ENCODE measurements around the gene EGLN1.

Gene EGLN1

DNA sequence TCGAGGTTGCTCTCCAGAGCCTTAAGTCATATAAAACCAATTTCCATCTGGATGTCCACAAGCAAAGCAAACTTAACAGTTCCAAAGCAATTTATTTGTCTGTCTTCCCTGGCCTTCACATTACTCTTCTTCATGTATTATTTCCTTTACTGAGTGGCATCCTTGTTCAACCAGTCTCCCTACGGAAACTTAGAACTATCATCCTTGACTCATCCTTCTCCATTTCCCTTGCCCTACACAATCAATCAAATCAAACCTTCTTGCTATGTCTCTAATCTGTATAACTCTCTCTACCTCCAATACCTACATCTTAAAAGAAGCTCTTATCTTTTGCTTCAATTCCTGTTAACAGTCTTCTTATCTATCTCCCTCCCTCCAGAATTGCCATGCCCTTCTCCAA, 25.4 kb downstream of the EGLN1 start:
- no peak for DNase-seq (ENCODE audit: low read depth in 3 of 3)

DNA sequence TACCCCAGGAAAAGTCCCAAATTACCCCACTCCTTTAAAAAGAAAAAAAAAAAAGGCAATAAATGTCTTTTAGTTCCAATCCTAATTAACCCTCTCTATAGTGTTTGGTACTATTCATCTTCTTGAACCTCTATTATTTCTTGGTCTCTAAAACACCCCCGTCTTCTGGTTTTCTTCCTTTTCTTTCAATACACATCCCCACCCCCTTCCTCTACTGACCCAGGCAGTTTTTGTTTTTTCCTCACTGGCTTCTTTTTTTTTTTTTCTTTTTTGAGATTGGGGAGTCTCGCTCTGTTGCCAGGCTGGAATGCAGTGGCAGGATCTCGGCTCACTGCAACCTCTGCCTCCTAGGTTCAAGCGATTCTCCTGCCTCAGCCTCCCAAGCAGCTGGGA, 26.1 kb downstream of the EGLN1 start:
- no peak for DNase-seq (ENCODE audit: low read depth in 3 of 3)

GRCh38 chr1:231395076-231395997, 26.8 kb downstream of the EGLN1 start:
- DNase-seq (ENCODE audit: low read depth in 3 of 3): no peak

DNA sequence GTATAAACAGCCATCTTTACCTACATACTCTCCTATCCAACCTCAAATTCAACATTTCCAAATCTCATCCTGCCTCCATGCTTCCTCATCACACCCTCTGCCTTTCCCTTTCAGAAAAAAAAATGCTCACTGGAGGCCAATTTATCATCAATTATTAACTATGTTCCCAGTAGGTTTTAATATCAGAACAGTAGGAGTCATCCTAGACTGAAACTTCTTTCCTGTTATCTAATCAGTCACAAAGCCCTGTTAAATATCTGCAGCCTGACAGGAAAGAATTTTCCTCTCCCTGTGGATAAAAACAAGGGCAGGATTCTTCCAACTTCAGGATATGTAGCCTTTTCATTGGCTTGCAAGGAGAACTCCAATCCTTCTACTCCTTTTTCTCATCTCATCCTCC, 28.4 kb downstream of the EGLN1 start:
- DNase-seq (ENCODE audit: low read depth in 3 of 3): no peak

DNA sequence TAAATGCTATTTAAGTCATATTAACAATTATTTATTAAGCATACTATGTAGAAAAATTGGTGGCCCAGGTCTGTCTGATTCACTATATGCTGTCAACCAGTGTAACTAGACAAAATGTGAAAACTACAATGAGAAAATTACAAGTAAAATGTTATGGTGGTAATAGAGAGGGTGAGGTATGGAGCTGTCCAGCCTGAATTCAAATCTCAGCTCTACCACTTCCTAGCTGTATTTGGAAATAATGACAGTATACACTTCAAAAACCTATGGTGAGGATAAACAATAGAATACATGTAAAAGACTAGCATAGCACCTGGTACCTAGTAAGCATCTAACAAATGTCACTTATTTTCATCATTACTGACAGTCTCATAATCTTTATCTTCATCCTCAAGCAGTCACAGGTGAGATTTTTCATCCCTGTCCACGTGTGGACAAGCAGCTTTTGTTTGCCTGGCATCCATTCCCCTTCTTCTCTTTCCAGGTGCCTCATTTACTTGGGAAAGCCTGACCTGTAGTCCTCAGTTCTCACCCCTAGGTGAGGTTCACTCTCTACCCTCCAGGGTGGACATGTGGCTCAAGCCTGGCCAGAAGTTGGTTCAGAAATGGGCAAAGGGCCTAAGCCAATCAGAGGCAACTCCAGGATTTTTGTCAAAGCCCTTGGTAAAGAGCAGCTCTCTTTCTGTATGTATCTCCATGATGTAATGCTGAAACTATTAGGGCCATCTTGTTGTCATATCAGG, 29.5 kb downstream of the EGLN1 start:
- DNase-seq (ENCODE audit: low read depth in 3 of 3): no peak

DNA sequence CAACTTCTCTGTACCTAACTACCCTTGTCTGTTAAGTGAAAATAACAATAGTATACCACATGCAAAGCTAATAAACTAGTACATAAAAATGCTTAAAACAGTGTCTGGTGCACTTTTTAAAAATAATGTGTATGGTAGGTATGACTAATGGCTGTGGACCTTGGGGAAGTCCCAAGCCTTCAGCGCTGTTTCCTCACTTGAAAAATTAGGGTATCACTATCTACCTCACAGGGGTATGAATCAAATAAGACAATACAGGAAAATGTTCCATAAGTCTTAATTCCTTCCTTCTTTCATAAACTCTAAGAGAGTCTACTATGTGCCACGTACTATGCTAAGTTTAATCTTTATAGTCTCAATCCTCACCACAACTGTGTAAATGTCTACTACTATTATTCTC, 32.0 kb downstream of the EGLN1 start:
- no peak for DNase-seq (ENCODE audit: low read depth in 3 of 3)

- DNase-seq (ENCODE audit: low read depth in 3 of 3): no peak
Measured at GRCh38 chr1:231387770-231388669, 34.1 kb downstream of the EGLN1 start.

DNA sequence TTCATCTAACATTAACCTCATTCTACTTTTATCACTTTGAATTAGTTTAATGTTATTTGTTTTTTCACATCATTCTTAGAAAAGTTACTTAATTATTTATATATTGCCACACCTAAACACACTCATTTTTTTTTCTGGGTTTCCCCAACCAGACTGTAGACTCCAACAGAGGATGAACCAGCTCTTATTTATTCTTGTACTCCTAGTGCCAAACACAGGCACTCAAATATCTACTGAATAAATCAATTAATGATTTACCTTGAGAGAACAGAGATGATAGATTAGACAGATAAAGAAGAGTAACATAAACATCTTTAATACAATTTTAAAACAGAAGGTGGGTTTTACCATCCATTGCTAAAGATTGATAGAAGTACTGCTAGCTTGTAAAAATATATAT, 35.6 kb downstream of the EGLN1 start:
- no peak for DNase-seq (ENCODE audit: low read depth in 3 of 3)

DNA sequence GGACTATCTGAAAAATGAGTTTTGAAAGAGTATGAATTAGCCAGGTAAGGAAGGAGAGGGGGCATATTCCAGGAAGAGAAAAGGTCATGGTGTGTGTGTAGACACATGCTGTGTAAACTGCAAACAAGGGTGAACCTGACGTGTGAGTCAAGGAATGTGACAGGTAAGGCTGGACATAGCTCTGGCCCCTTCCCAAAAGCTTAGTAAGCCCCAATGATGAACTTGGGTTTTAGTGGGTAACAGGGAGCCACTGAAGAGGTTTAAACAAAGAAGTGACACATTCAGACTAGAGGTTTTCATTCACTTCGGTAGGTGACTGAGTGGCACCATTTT, 36.7 kb downstream of the EGLN1 start:
- no peak for DNase-seq (ENCODE audit: low read depth in 3 of 3)

- DNase-seq (ENCODE audit: low read depth in 3 of 3): no peak
Measured at GRCh38 chr1:231384696-231385415, 37.2 kb downstream of the EGLN1 start.

DNA sequence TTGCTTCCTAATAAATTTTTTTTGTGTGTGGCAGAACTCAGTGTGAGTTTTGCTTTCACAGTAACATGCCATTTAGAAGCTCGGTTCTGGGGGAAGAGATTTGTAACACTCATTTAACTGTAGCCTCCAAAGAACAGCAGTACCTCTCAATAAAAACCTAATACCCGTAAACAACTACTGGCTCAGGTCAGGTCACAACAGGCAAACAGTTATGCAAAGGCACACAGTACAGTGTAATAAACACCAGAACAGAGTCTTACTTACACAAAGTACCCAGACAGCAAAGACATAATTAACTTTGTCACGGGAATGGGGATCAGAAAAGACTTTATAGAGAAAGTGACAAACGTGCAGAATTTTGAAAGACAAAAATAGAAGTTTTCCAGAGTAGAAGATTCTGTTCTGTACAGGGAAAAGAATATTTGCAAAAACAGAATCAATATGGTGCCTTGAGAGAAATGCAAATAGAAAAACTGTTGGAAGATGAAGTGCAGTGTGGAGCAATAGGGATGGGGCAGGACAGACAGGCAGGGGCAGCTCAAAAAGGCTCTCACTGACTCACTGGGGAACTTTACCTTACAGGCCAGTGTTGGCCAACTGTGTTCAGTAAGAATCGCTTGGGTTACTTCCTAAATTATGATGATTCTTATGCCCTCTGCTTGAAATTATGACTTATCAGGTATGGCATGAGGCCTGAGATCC, 38.8 kb downstream of the EGLN1 start:
- no peak for DNase-seq (ENCODE audit: low read depth in 3 of 3)

DNA sequence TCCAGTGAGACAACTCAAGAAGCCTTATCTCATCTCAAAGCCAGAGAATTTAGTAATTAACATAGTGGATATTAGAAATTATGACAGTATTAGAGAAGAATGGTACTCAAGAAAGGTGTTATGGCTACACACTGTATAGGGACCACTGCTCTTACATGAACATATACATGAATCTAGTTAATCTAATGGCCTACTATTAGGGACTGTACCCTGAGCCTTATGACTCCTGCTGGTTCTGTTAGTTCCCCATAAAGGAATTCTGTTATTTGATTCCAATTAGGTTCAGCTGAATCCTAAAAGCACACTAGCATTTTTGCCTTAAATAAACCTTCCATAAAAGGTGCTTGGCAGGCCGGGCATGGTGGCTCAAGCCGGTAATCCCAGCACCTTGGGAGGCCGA, 39.7 kb downstream of the EGLN1 start:
- no peak for DNase-seq (ENCODE audit: low read depth in 3 of 3)

DNA sequence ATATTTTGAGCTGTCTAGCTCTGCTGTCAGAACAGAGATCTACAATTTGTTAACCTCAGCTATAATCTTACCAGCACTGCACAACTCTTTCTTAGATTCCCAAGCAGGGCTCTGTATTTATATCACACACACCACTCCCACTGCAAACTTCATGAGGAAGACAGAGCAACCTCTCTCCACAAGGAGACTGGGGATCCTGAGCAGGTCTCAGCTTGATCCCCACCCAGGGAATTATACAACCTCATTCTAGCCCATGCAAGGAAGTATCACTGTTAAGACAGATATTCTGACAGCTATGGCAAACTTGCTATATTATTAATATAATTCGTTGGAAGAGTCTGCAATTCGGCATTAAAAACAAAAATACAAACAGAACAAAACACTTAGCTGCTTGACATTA, 40.4 kb downstream of the EGLN1 start:
- DNase-seq (ENCODE audit: low read depth in 3 of 3): no peak

- no peak for DNase-seq (ENCODE audit: low read depth in 3 of 3)
Measured at GRCh38 chr1:231376875-231377549, 45.1 kb downstream of the EGLN1 start.

- DNase-seq (ENCODE audit: low read depth in 3 of 3): no peak
Measured at GRCh38 chr1:231376101-231376500, 46.0 kb downstream of the EGLN1 start.

DNA sequence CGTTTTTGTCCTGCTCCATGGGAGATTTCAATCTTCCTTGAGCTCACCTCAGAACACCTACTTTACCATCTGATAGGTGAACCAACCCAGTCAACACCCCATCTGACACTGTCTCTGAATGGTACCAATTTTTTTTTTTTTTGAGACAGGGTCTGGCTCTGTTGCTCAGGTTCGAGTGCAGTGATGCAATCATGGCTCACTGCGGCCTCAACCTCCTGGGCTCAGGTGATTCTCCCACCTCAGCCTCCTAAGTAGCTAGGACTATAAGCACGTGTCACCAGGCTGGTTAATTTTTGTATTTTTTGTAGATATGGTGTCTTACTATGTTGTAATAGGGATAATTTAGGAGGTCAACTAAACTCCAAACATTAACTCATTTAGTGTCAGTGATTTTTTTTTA, 47.7 kb downstream of the EGLN1 start:
- DNase-seq (ENCODE audit: low read depth in 3 of 3): no peak

DNA sequence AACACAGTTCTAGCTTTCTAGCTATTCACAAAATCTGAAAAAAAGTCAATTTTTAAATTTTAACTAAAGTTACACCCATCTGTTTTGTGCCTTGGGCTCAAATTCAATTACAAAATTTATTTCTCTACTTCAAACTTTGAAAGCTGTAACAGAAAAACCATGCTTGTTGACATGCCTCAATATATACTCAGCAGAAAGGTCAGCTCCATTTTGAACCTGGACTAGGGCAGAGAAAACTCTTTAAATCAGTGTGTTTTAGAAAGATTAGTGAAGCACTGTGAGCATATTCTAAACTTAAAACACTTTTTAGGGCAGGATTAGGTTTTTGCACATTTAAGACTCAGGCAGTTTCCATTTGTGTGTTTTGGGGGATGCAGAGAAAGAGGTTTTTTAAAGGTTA, 49.6 kb downstream of the EGLN1 start:
- DNase-seq (ENCODE audit: low read depth in 3 of 3): no peak

DNA sequence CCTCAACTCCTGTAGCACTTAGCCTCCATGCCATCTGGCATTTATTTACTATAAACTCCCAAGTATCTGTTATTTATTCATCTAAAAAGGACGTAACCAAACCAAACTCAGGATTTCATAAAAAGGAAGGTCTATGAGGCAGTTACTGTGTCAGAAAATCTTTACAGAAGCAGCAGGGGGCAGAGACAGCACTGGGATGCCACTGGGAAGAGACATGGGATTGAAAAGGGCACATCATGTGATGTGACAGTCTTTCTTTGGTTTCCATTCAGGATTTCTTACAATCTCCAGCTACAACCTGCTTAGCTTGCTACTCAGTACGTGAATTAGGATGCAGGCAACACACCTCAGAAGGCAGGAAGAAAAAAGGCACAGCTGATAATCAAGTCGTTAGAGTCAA, 52.8 kb downstream of the EGLN1 start:
- no peak for DNase-seq (ENCODE audit: low read depth in 3 of 3)

GRCh38 chr1:231364192-231364591, 57.9 kb downstream of the EGLN1 start:
- no peak for DNase-seq (ENCODE audit: low read depth in 3 of 3)

DNA sequence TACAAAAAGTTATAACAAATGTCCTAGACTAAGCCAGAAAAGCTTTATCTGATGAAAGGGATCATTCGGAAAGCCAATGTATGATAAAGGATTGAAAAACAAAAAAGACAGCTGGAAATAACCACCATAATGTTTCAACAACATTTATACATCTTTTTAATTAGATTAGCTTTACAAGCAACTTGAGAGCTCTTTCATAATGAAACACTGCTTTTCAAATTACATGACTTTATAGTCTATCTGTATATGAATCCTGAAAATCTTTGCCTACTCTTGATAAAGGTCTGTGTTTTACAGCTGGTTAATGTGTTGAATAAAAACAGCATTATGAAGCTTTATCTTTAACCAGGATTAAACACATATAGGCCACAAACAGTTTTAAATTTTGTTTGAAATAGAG, 58.5 kb downstream of the EGLN1 start:
- DNase-seq (ENCODE audit: low read depth in 3 of 3): no peak
